Natural killer cell (primary cell): Measurements from ENCODE around the gene CSPG5. TPM values are rescaled to one million over a fixed set of nuclear protein-coding genes. Genes with fewer than 3 reads are reported as not detected.

ENCODE experiments used
- ATAC-seq, 3 donors: fragments of 150-1000 bp in 2 of 3; fragments of 200-7000 bp in 1 of 3; cut with Tn5 transposase; 1 replicate in 1 of 3; 2 replicates in 2 of 3; pipeline ENCODE4 v1.10.0; 2021; ENCODE audit warnings: mild to moderate bottlenecking in 2 of 3, moderate library complexity in 2 of 3
- DNase-seq, 2 donors: peaks; one replicate each; pipeline versions ENCODE4 v3.0.0 to v3.0.0-alpha.2; 2013 to 2021; ENCODE audit warnings: mixed read lengths in 1 of 2
- H3K27ac ChIP-seq: one replicate; pipeline ENCODE4 v1.5.1; 2013; ENCODE audit warnings: mild to moderate bottlenecking, low read length
- H3K27me3 ChIP-seq: one replicate; pipeline ENCODE4 v1.6.1; 2013; ENCODE audit warnings: low read length; ENCODE audit not compliant: control insufficient read depth, insufficient read depth
- H3K36me3 ChIP-seq: one replicate; pipeline ENCODE4 v1.6.1; 2013; ENCODE audit warnings: low read length; ENCODE audit not compliant: control insufficient read depth, insufficient read depth
- H3K4me1 ChIP-seq: one replicate; pipeline ENCODE4 v1.6.1; 2013; ENCODE audit warnings: low read length; ENCODE audit not compliant: control insufficient read depth, insufficient read depth
- H3K4me3 ChIP-seq: one replicate; pipeline ENCODE4 v1.5.1; 2013; ENCODE audit warnings: low read length
- H3K9me3 ChIP-seq: one replicate; pipeline ENCODE4 v1.6.1; 2013; ENCODE audit warnings: low read length; ENCODE audit not compliant: control insufficient read depth, insufficient read depth
- H3K27ac Mint-ChIP-seq, 2 donors: one replicate each; pipeline ENCODE4 v1.8.0; 2022; ENCODE audit warnings: mild to moderate bottlenecking in 2 of 2, mixed read lengths in 2 of 2, moderate library complexity in 1 of 2
- H3K27me3 Mint-ChIP-seq, 2 donors: one replicate each; pipeline ENCODE4 v1.8.0; 2022; ENCODE audit warnings: low read depth in 2 of 2, mixed read lengths in 2 of 2
- H3K36me3 Mint-ChIP-seq: one replicate; pipeline ENCODE4 v1.8.0; 2022; ENCODE audit warnings: mixed read lengths
- H3K4me1 Mint-ChIP-seq, 2 donors: one replicate each; pipeline ENCODE4 v1.8.0; 2022; ENCODE audit warnings: mixed read lengths in 2 of 2
- H3K4me3 Mint-ChIP-seq: one replicate; pipeline ENCODE4 v1.8.0; 2022; ENCODE audit warnings: mild to moderate bottlenecking, moderate library complexity, mixed read lengths
- H3K9me3 Mint-ChIP-seq, 2 donors: one replicate each; pipeline ENCODE4 v1.8.0; 2022; ENCODE audit warnings: mixed read lengths in 2 of 2
- CTCF ChIP-seq: fragments of 200-600 bp; IDR thresholded peaks from one replicate; pipeline ENCODE4 v1.8.0; 2022; ENCODE audit warnings: antibody characterized with exemption
- WGBS: methylation state at CpG from one replicate; pipeline ENCODE4 v1.1.7; 2013; ENCODE audit warnings: missing lambda C conversion rate; ENCODE audit not compliant: insufficient coverage; 5-methylcytosine and 5-hydroxymethylcytosine counted together
- intact Hi-C: fragments of 100-400 bp; cut with micrococcal nuclease; formaldehyde crosslinking; loops from one replicate; pipeline ENCODE4 v1.14.2; 2022
- total RNA-seq, 4 donors: library from RNA; stranded (reverse); fragments of 120-200 nt in 1 of 4; gene quantifications; one replicate each; pipeline versions ENCODE4 v1.2.3 to v1.2.4, GENCODE V29; 2013 to 2022

The CSPG5 gene
- total RNA-seq, 3 donors from 2014 or later (not counting 1 experiment from before 2014, with no cell fraction given), result 0.07 to 0.63 (median 0.23) TPM

DNA sequence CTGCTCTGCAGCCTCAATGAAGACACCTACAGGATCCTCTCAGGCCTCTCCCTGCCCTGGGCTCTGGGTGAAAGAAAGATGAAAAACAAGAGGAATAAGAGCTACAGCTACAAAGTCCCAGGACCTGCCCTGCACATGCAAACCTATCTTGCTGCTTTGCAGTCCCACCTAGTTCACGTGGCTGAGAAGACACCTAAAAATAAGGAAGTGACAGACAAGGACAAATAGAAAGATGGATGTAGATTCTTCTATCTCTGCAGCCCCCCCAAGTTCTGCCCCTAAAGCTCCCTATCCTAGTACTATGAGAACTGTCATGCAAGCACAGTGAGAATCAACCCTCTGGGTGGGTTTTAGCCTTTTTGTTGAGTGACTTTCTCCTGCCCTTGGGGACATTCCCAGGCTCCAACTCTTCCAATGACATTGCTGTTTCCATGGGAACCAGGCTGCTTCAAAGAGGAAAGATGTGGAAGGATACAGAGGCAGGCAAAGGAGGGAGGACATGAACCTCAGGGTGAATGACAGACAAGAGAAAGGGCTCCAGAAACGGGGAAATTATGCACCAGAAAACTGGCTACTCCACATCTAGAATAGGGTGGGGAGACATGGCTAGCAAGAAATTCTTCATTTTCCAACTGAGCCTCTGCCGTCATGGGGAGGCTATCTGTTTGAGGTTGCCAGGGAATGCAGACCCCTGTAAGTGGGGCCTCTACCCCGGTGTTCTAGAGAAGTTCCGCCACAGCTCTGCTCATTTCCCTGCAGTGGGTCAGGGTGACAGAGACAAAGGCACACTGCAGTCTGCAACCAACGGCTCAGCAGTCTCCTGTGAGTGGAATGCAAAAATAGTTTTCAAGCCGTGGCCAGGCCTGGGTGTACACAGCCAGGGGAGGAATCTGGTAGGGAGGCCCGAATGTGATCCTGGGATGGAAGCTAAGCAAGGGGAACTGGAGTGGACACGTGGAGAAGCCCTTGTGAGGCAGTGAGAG, 5.2 kb downstream of the CSPG5 start:
- H3K27me3 ChIP-seq, result peaks cover 10% of the 10 kb centered on the region
- no peaks in the 10 kb centered on the region for H3K36me3 Mint-ChIP-seq

DNA sequence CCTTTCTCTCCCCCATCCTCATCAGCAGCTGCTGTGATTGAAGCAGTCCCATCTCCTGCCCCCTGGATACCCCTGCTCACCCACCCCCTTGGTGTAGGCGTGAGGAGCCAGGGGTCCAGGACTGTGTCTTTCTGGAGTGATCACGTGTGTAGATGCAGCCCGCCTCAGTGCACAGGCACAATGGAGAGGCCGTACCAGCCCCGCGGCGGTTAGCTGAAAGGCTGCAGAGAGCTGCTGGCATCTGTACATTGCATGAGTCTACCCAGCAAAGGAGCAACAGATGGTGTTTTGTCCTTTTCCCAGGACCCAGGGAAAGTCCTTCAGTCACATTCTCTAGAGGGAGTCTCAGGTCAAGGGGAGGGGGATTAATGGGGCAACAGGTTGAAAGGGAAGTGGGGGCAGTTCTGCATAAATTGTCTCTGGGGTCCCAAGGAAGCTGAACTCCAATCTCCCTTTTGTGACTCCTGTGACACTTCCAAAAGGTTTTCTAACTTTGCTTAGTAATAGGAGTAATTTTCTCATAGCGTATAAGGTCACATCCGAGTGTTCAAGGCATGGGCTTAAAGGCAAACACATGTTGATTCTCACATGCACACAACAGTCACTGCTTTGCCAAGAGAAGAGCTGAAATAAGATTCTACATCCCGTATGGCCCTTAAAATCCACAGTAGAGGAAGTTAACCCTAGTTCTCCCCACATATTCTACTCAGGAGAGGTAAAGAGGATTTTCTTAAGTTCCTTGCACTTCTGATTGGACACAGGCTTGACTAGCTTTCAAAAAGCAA, 7.1 kb downstream of the CSPG5 start:
- WGBS, result 92% methylated on average over 10 of the region's 10 CpGs
- Histone ChIP-seq H3K27me3 (peaks cover under 1% of the 10 kb centered on the region), H3K4me1 (no peaks in the 10 kb centered on the region), H3K36me3 (no peaks in the 10 kb centered on the region), H3K27ac (no peak overlapping the region), H3K9me3 (no peaks in the 10 kb centered on the region), H3K4me3 (no peak overlapping the region)
- Mint-ChIP-seq H3K4me1 (no peaks in the 10 kb centered on the region), H3K9me3 (no peaks in the 10 kb centered on the region), H3K27ac (no peak overlapping the region), H3K36me3 (no peaks in the 10 kb centered on the region), H3K4me3 (no peak overlapping the region), H3K27me3 (peaks cover 14 to 23% of the 10 kb centered on the region in 2 donors)
- intact Hi-C loops, result no loop called here
- ATAC-seq (no peak), DNase-seq (no peak)
- TF ChIP-seq CTCF, result no peak

More for the DNA sequence above, 5.2 kb downstream of the CSPG5 start:
- intact Hi-C loops, result no loop called here
- Histone ChIP-seq H3K9me3 (no peaks in the 10 kb centered on the region), H3K4me3 (no peak overlapping the region), H3K4me1 (peaks cover 7% of the 10 kb centered on the region), H3K36me3 (no peaks in the 10 kb centered on the region), H3K27ac (no peak overlapping the region)
- 81% methylated on average over 9 of the region's 9 CpGs for WGBS
- Mint-ChIP-seq H3K9me3 (no peaks in the 10 kb centered on the region), H3K27ac (no peak overlapping the region), H3K4me1 (no peaks in the 10 kb centered on the region), H3K4me3 (no peak overlapping the region), H3K27me3 (peaks cover 14 to 23% of the 10 kb centered on the region in 2 donors)
- no peak for ATAC-seq
- TF ChIP-seq CTCF, result no peak
- DNase-seq, result no peak

DNA sequence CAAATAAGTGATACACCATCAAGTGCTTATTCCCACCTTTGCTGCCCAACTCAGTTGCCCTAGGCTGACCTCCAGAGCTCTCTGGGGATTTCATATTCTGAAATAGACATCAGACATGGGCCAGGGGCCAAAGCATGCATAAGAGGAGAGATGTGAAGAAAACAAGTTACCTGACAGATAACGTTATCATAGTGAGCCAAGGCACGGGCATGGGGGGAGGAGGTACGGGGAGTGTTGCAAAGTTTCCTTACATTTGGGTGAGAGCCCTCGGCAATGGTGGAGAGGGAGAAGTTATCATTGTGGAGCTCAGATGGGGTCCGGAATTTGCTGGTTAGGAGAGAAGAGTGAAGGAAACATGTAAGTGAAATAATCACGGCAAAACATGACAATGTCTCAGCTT, 9.8 kb downstream of the CSPG5 start:
- Mint-ChIP-seq H3K9me3 (no peaks in the 10 kb centered on the region), H3K27me3 (peaks cover 17 to 23% of the 10 kb centered on the region in 2 donors), H3K27ac (no peak overlapping the region), H3K4me1 (no peaks in the 10 kb centered on the region), H3K36me3 (no peaks in the 10 kb centered on the region), H3K4me3 (no peak overlapping the region)
- no peak for TF ChIP-seq CTCF
- DNase-seq, result no peak
- Histone ChIP-seq H3K36me3 (no peaks in the 10 kb centered on the region), H3K9me3 (no peaks in the 10 kb centered on the region), H3K27ac (no peak overlapping the region), H3K4me1 (no peaks in the 10 kb centered on the region), H3K27me3 (no peaks in the 10 kb centered on the region), H3K4me3 (no peak overlapping the region)
- WGBS, result 94% methylated on average over 6 of the region's 6 CpGs
- ATAC-seq, result no peak
- intact Hi-C loops, result no loop called here
